Epithelial cell of esophagus (primary cell): ENCODE measurements around the gene ODAD3.

ENCODE experiments used
- DNase-seq: peaks from one replicate; pipeline ENCODE4 v3.0.0; 2010; ENCODE audit warnings: low read depth
- H3K4me3 ChIP-seq: 2 replicates; pipeline ENCODE4 v1.5.1; 2011; ENCODE audit warnings: mild to moderate bottlenecking, low read length, control low read depth
- TF ChIP-seq, protein P1 (sequence below): IDR thresholded peaks from 2 replicates; pipeline ENCODE4 v1.5.1; 2011; ENCODE audit warnings: low read depth, mild to moderate bottlenecking, low read length, control low read depth, inconsistent platforms; ENCODE audit not compliant: insufficient read depth; ENCODE audit errors: missing control alignments

The ODAD3 gene

DNA sequence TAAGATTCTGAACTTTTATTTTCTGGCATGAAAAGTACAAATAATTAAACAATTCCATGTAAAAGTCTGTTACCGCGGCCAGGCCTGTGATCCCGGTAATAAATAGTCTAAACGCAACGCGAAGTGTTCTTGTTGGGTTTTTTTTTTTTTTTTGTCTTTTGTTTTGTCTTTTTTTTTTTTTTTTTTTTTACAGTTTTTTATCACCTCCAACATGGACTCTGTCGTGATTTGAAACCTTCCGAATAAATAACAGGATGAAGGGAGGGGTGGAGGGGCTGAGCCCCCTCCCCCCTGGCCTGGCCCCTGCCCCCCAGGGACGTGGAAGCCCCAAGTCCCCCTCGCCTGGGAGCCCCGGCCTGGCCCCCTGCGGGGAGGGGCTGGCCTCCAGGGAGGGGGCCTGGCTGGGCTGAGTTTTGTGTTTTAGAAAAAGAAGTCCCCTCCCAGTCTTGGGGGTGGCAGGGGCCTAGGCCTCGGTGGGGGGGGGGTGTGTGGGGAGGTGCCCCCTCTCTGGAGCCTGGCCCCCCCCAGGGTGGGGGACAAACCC lies 16.5 kb upstream of the ODAD3 start:
- DNase-seq = no peak
- TF ChIP-seq, protein P1, sequence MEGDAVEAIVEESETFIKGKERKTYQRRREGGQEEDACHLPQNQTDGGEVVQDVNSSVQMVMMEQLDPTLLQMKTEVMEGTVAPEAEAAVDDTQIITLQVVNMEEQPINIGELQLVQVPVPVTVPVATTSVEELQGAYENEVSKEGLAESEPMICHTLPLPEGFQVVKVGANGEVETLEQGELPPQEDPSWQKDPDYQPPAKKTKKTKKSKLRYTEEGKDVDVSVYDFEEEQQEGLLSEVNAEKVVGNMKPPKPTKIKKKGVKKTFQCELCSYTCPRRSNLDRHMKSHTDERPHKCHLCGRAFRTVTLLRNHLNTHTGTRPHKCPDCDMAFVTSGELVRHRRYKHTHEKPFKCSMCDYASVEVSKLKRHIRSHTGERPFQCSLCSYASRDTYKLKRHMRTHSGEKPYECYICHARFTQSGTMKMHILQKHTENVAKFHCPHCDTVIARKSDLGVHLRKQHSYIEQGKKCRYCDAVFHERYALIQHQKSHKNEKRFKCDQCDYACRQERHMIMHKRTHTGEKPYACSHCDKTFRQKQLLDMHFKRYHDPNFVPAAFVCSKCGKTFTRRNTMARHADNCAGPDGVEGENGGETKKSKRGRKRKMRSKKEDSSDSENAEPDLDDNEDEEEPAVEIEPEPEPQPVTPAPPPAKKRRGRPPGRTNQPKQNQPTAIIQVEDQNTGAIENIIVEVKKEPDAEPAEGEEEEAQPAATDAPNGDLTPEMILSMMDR = no peak
- H3K4me3 ChIP-seq = no peak overlapping the region

DNA sequence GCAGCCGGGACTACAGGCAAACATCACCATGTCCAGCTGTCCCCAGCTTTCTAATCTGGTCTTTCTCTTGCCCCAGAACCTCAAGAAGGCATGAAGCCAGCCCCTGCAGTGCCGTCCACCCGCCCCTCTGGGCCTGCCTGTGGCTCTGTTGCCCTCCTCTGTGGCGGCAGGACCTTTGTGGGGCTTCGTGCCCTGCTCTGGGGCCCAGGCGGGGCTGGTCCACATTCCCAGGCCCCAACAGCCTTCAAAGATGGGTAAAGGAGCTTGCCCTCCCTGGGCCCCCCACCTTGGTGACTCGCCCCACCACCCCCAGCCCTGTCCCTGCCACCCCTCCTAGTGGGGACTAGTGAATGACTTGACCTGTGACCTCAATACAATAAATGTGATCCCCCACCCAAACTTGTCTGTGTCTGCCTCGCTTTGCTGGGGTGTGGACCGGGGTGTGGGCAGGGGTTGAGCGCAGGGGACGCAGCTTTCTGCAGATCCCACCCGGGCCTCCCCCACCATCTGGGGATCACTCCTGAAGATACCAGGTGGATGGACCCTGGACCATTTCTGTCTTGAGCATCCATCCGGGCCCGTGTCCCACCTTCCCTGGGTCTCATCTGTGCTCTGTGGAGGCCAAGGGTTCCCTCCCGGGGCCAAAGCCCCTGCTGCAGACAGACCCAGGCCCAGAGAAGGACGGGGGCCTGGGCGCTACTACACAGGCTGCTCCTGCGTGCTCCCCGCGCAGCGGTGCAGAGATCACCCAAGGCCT lies 15.8 kb upstream of the ODAD3 start:
- no peak for DNase-seq
- H3K4me3 ChIP-seq = no peak overlapping the region
- TF ChIP-seq, protein P1 = no peak

DNA sequence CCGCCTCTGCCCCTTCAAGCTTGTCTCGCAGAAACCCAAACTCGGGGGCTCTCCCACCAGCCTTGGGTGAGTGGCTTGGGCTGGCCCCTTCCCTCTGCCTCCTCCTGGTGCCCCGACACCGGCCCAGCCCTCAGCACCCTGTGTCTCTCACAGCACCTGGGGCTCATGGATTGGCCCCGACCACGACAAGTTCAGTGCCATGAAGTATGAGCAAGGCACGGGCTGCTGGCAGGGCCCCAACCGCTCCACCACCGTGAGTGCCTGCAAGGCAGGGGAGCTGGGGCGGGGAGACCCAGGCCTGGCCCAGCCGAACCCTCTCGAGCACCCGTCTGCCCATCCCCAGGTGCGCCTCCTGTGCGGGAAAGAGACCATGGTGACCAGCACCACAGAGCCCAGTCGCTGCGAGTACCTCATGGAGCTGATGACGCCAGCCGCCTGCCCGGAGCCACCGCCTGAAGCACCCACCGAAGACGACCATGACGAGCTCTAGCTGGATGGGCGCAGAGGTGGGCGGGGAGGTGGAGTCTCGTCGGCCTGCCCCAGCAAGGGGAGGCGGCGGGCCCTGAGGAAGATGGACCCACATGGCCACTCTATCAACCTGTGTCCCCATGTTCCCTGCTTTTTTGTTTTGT lies 14.1 kb upstream of the ODAD3 start:
- no peak overlapping the region for H3K4me3 ChIP-seq

GRCh38 chr19:11448410-11448809 lies 13.5 kb upstream of the ODAD3 start:
- TF ChIP-seq, protein P1 = no peak
- DNase-seq = no peak
- no peak overlapping the region for H3K4me3 ChIP-seq

More for the DNA sequence above, 14.1 kb upstream of the ODAD3 start:
- TF ChIP-seq, protein P1 = no peak
- DNase-seq = no peak

- TF ChIP-seq, protein P1 = no peak
- no peak for DNase-seq
- no peak overlapping the region for H3K4me3 ChIP-seq
Measured at GRCh38 chr19:11447347-11448262, 12.7 kb upstream of the ODAD3 start.

GRCh38 chr19:11446652-11447301 lies 11.9 kb upstream of the ODAD3 start:
- DNase-seq = peak; percentile 19
- TF ChIP-seq, protein P1 = peak; percentile 55

More at GRCh38 chr19:11446652-11447301, 11.9 kb upstream of the ODAD3 start:
- H3K4me3 ChIP-seq = no peak overlapping the region
